Stomach (tissue), 4 donors: ENCODE data around the gene CPZ.

Experiments
- POLR2A ChIP-seq, 4 donors: fragments of 450-650 bp; IDR thresholded peaks; one replicate each; pipeline ENCODE4 v1.6.1; 2016; ENCODE audit warnings: antibody characterized with exemption in 4 of 4, control low read depth in 2 of 4, mild to moderate bottlenecking in 1 of 4, moderate library complexity in 1 of 4
- TF ChIP-seq, protein P1 (sequence below), 7 experiments: fragments of 450-650 bp in 4 of 7; fragments of 200-600 bp in 3 of 7; sonication (generic) in 3 of 7; IDR thresholded peaks; one replicate each; pipeline ENCODE4 v1.5.1; 2016 to 2019; ENCODE audit warnings: antibody characterized with exemption in 7 of 7, control low read depth in 2 of 7, mild to moderate bottlenecking in 1 of 7

DNA sequence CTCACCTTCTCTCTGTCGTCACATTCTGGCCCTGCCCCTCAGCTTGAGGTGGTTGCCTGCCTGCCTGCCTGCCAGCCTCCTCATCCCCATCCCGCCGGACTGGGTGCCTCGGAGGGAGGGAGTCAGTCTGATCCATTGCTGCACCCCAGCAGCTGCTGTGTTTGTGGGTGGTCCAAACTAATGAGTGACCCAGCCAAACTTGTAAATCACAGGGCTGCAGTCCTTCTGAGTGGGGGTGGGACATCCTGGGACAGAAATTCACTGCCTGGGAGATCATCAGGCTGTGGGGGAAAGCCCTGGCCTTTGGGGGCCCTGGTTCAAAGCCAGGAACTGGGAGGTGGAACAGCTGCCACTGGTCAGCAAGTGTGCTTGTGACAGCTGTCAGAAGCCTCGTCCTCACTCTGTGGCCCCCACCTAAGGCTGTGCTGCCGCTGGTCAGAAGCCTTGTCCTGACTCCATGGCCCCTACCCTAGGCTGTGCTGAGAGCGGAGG, 6.8 kb upstream of the CPZ start:
- TF ChIP-seq POLR2A (IDR thresholded peaks at IDR 0.05): no peak
- TF ChIP-seq, protein P1, sequence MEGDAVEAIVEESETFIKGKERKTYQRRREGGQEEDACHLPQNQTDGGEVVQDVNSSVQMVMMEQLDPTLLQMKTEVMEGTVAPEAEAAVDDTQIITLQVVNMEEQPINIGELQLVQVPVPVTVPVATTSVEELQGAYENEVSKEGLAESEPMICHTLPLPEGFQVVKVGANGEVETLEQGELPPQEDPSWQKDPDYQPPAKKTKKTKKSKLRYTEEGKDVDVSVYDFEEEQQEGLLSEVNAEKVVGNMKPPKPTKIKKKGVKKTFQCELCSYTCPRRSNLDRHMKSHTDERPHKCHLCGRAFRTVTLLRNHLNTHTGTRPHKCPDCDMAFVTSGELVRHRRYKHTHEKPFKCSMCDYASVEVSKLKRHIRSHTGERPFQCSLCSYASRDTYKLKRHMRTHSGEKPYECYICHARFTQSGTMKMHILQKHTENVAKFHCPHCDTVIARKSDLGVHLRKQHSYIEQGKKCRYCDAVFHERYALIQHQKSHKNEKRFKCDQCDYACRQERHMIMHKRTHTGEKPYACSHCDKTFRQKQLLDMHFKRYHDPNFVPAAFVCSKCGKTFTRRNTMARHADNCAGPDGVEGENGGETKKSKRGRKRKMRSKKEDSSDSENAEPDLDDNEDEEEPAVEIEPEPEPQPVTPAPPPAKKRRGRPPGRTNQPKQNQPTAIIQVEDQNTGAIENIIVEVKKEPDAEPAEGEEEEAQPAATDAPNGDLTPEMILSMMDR (IDR thresholded peaks at IDR 0.05): no peak
